ENCODE measurements around the gene CAPN9.

DNA sequence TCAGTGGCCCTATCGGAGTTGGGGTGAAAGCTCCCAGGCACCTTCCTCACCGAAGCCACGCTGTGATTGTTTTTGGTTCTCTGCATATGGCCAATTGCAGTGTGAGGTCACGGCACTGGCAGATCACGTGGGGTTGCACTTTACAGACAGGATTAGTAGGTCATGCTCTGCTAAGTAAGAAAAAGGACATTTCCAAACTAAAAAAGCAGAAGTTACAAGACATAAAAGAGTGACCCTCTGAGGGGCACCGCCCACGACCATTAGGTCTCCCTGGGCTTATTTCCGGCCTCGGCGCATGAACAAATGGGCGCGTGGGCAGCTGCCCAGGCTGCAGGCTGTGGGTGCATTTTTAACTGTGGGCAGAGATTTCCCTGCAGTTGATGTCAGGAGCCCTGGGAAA lies 2.0 kb downstream of the CAPN9 start:
- no peak for TF ChIP-seq CSDC2 (CRISPR knock-in tag; IDR thresholded peaks at IDR 0.05)
- TF ChIP-seq RARB (CRISPR knock-in tag; IDR thresholded peaks at IDR 0.05) = no peak
- TF ChIP-seq, protein P1, sequence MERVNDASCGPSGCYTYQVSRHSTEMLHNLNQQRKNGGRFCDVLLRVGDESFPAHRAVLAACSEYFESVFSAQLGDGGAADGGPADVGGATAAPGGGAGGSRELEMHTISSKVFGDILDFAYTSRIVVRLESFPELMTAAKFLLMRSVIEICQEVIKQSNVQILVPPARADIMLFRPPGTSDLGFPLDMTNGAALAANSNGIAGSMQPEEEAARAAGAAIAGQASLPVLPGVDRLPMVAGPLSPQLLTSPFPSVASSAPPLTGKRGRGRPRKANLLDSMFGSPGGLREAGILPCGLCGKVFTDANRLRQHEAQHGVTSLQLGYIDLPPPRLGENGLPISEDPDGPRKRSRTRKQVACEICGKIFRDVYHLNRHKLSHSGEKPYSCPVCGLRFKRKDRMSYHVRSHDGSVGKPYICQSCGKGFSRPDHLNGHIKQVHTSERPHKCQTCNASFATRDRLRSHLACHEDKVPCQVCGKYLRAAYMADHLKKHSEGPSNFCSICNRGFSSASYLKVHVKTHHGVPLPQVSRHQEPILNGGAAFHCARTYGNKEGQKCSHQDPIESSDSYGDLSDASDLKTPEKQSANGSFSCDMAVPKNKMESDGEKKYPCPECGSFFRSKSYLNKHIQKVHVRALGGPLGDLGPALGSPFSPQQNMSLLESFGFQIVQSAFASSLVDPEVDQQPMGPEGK (CRISPR knock-in tag; IDR thresholded peaks at IDR 0.05; ENCODE audit: borderline replicate concordance) = no peak
- TF ChIP-seq, protein P2, sequence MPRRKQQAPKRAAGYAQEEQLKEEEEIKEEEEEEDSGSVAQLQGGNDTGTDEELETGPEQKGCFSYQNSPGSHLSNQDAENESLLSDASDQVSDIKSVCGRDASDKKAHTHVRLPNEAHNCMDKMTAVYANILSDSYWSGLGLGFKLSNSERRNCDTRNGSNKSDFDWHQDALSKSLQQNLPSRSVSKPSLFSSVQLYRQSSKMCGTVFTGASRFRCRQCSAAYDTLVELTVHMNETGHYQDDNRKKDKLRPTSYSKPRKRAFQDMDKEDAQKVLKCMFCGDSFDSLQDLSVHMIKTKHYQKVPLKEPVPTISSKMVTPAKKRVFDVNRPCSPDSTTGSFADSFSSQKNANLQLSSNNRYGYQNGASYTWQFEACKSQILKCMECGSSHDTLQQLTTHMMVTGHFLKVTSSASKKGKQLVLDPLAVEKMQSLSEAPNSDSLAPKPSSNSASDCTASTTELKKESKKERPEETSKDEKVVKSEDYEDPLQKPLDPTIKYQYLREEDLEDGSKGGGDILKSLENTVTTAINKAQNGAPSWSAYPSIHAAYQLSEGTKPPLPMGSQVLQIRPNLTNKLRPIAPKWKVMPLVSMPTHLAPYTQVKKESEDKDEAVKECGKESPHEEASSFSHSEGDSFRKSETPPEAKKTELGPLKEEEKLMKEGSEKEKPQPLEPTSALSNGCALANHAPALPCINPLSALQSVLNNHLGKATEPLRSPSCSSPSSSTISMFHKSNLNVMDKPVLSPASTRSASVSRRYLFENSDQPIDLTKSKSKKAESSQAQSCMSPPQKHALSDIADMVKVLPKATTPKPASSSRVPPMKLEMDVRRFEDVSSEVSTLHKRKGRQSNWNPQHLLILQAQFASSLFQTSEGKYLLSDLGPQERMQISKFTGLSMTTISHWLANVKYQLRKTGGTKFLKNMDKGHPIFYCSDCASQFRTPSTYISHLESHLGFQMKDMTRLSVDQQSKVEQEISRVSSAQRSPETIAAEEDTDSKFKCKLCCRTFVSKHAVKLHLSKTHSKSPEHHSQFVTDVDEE (CRISPR knock-in tag; IDR thresholded peaks at IDR 0.05) = no peak
- TF ChIP-seq ARNTL (CRISPR knock-in tag; IDR thresholded peaks at IDR 0.05; ENCODE audit: borderline replicate concordance, low read depth) = no peak
- TF ChIP-seq GLIS3 (CRISPR knock-in tag; IDR thresholded peaks at IDR 0.05) = no peak
- TF ChIP-seq PPARA (CRISPR knock-in tag; IDR thresholded peaks at IDR 0.05; ENCODE audit: borderline replicate concordance) = no peak
- TF ChIP-seq ZNF565 (CRISPR knock-in tag; conservative IDR thresholded peaks at IDR 0.05; ENCODE audit: low read depth) = no peak
- no peak for TF ChIP-seq ZC3H10 (CRISPR knock-in tag; IDR thresholded peaks at IDR 0.05)
- TF ChIP-seq, protein P3, sequence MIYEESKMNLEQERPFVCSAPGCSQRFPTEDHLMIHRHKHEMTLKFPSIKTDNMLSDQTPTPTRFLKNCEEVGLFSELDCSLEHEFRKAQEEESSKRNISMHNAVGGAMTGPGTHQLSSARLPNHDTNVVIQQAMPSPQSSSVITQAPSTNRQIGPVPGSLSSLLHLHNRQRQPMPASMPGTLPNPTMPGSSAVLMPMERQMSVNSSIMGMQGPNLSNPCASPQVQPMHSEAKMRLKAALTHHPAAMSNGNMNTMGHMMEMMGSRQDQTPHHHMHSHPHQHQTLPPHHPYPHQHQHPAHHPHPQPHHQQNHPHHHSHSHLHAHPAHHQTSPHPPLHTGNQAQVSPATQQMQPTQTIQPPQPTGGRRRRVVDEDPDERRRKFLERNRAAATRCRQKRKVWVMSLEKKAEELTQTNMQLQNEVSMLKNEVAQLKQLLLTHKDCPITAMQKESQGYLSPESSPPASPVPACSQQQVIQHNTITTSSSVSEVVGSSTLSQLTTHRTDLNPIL (CRISPR knock-in tag; IDR thresholded peaks at IDR 0.05; ENCODE audit: low read depth) = no peak
- TF ChIP-seq TOX (CRISPR knock-in tag; IDR thresholded peaks at IDR 0.05; ENCODE audit: borderline replicate concordance) = no peak
- no peak for TF ChIP-seq OSR1 (CRISPR knock-in tag; IDR thresholded peaks at IDR 0.05)
- no peak for TF ChIP-seq ZFP30 (CRISPR knock-in tag; IDR thresholded peaks at IDR 0.05)
- no peak for TF ChIP-seq ZNF70 (CRISPR knock-in tag; IDR thresholded peaks at IDR 0.05)
